HEK293 (cell line): ENCODE results near the gene SLC8A1.

ENCODE experiments used
- CTCF ChIA-PET: fragments of 350-600 bp; formaldehyde crosslinking; extraction: SDS; loops from one replicate; lab custom pipeline; 2021; ENCODE audit warnings: antibody characterized with exemption; lab: Yijun Ruan, JAX
- POLR2A ChIA-PET: fragments of 300-600 bp; formaldehyde crosslinking; extraction: SDS; loops from one replicate; lab custom pipeline; 2020; ENCODE audit warnings: antibody characterized with exemption, inconsistent platforms; lab: Yijun Ruan, JAX
- H3K27ac ChIP-seq: fragments of 200-500 bp; sonication (Bioruptor generic); 2 replicates; pipeline ENCODE4 v1.5.1; 2014; ENCODE audit warnings: low read depth, low read length, control low read depth, inconsistent platforms; ENCODE audit errors: extremely low read depth
- H3K36me3 ChIP-seq, 2 experiments: fragments of 200-500 bp in 1 of 2; sonication (Bioruptor generic) in 1 of 2; 1 replicate in 1 of 2; 2 replicates in 1 of 2; pipeline ENCODE4 v1.5.1; 2014 to 2017; ENCODE audit warnings: inconsistent platforms in 2 of 2, low read length in 2 of 2; ENCODE audit not compliant: control insufficient read depth in 2 of 2, insufficient read depth in 1 of 2
- H3K4me1 ChIP-seq: fragments of 200-500 bp; sonication (Bioruptor generic); 2 replicates; pipeline ENCODE4 v1.5.1; 2014; ENCODE audit warnings: mild to moderate bottlenecking, low read length, inconsistent platforms; ENCODE audit not compliant: control insufficient read depth, insufficient read depth
- H3K4me3 ChIP-seq: 2 replicates; pipeline ENCODE4 v1.5.1; 2011; ENCODE audit warnings: low read depth, mild to moderate bottlenecking, control low read depth, low read length, moderate library complexity
- H3K9me3 ChIP-seq: fragments of 200-500 bp; sonication (Bioruptor generic); 2 replicates; pipeline ENCODE4 v1.5.1; 2014; ENCODE audit warnings: low read depth, low read length, inconsistent platforms; ENCODE audit not compliant: control insufficient read depth, insufficient read depth
- BCL11A ChIP-seq: fragments of 450-650 bp; formaldehyde crosslinking; IDR thresholded peaks from 2 replicates; pipeline ENCODE4 v1.5.1; 2016; ENCODE audit warnings: low read depth, missing biosample characterization, missing genetic modification characterization
- GLIS1 ChIP-seq: fragments of 450-650 bp; formaldehyde crosslinking; IDR thresholded peaks from 2 replicates; pipeline ENCODE4 v1.5.1; 2016; ENCODE audit warnings: missing biosample characterization, missing genetic modification characterization
- HOXC10 ChIP-seq: sonication (generic); formaldehyde crosslinking; IDR thresholded peaks from 2 replicates; pipeline ENCODE4 v1.8.1; 2023; ENCODE audit warnings: mild to moderate bottlenecking, missing genetic modification reagents
- MYNN ChIP-seq: fragments of 450-650 bp; formaldehyde crosslinking; IDR thresholded peaks from 2 replicates; pipeline ENCODE4 v1.5.1; 2016; ENCODE audit warnings: missing biosample characterization, missing genetic modification characterization, borderline replicate concordance
- MZF1 ChIP-seq: fragments of 450-650 bp; formaldehyde crosslinking; IDR thresholded peaks from 2 replicates; pipeline ENCODE4 v1.5.1; 2017; ENCODE audit warnings: missing biosample characterization, missing genetic modification characterization, borderline replicate concordance
- SP2 ChIP-seq: fragments of 450-650 bp; formaldehyde crosslinking; IDR thresholded peaks from 2 replicates; pipeline ENCODE4 v1.5.1; 2016; ENCODE audit warnings: missing biosample characterization, missing genetic modification characterization
- YY2 ChIP-seq: fragments of 450-650 bp; formaldehyde crosslinking; IDR thresholded peaks from 2 replicates; pipeline ENCODE4 v1.5.1; 2016; ENCODE audit warnings: missing biosample characterization, missing genetic modification characterization
- ZBTB20 ChIP-seq: fragments of 450-650 bp; formaldehyde crosslinking; IDR thresholded peaks from 2 replicates; pipeline ENCODE4 v1.5.1; 2016; ENCODE audit warnings: missing biosample characterization, missing genetic modification characterization
- ZNF23 ChIP-seq: fragments of 450-650 bp; formaldehyde crosslinking; IDR thresholded peaks from 2 replicates; pipeline ENCODE4 v1.5.1; 2016; ENCODE audit warnings: missing biosample characterization, missing genetic modification characterization, borderline replicate concordance
- ZNF24 ChIP-seq: fragments of 450-650 bp; formaldehyde crosslinking; IDR thresholded peaks from 2 replicates; pipeline ENCODE4 v1.5.1; 2016; ENCODE audit warnings: missing biosample characterization, missing genetic modification characterization
- ZNF266 ChIP-seq: fragments of 450-650 bp; formaldehyde crosslinking; IDR thresholded peaks from 2 replicates; pipeline ENCODE4 v1.5.1; 2016; ENCODE audit warnings: missing biosample characterization, missing genetic modification characterization, low read depth
- ZNF473 ChIP-seq: fragments of 450-650 bp; formaldehyde crosslinking; IDR thresholded peaks from 2 replicates; pipeline ENCODE4 v1.5.1; 2017; ENCODE audit warnings: missing biosample characterization, missing genetic modification characterization
- ZNF514 ChIP-seq: fragments of 450-650 bp; formaldehyde crosslinking; IDR thresholded peaks from 2 replicates; pipeline ENCODE4 v1.5.1; 2016; ENCODE audit warnings: missing biosample characterization, missing genetic modification characterization
- ZNF521 ChIP-seq: fragments of 450-650 bp; formaldehyde crosslinking; IDR thresholded peaks from 2 replicates; pipeline ENCODE4 v1.5.1; 2017; ENCODE audit warnings: missing biosample characterization, mild to moderate bottlenecking, missing genetic modification characterization
- ZNF549 ChIP-seq: fragments of 450-650 bp; IDR thresholded peaks from 2 replicates; pipeline ENCODE4 v1.5.1; 2018; ENCODE audit warnings: missing biosample characterization, missing genetic modification characterization, mild to moderate bottlenecking, inconsistent platforms, moderate library complexity
- ZNF623 ChIP-seq: fragments of 450-650 bp; formaldehyde crosslinking; IDR thresholded peaks from 2 replicates; pipeline ENCODE4 v1.5.1; 2016; ENCODE audit warnings: missing biosample characterization, missing genetic modification characterization
- ZNF701 ChIP-seq: fragments of 450-650 bp; formaldehyde crosslinking; IDR thresholded peaks from 2 replicates; pipeline ENCODE4 v1.5.1; 2016; ENCODE audit warnings: missing biosample characterization, missing genetic modification characterization
- TF ChIP-seq, protein P1 (sequence below): fragments of 450-650 bp; formaldehyde crosslinking; IDR thresholded peaks from 2 replicates; pipeline ENCODE4 v1.5.1; 2016; ENCODE audit warnings: missing biosample characterization, missing genetic modification characterization
- TF ChIP-seq, protein P2 (sequence below): fragments of 450-650 bp; formaldehyde crosslinking; IDR thresholded peaks from 2 replicates; pipeline ENCODE4 v1.5.1; 2016; ENCODE audit warnings: missing biosample characterization, missing genetic modification characterization
- TF ChIP-seq, protein P3 (sequence below): fragments of 450-650 bp; formaldehyde crosslinking; IDR thresholded peaks from 2 replicates; pipeline ENCODE4 v1.5.1; 2016; ENCODE audit warnings: missing biosample characterization, missing genetic modification characterization
- TF ChIP-seq, protein P4 (sequence below): fragments of 450-650 bp; formaldehyde crosslinking; IDR thresholded peaks from 2 replicates; pipeline ENCODE4 v1.5.1; 2017; ENCODE audit warnings: missing biosample characterization, missing genetic modification characterization
- TF ChIP-seq, protein P5 (sequence below): fragments of 450-650 bp; formaldehyde crosslinking; IDR thresholded peaks from 2 replicates; pipeline ENCODE4 v1.5.1; 2016; ENCODE audit warnings: missing biosample characterization, missing genetic modification characterization, borderline replicate concordance
- TF ChIP-seq, protein P6 (sequence below): fragments of 450-650 bp; formaldehyde crosslinking; optimal IDR thresholded peaks from 2 replicates; pipeline ENCODE3; 2016; ENCODE audit warnings: missing biosample characterization, mild to moderate bottlenecking, missing genetic modification characterization

Gene SLC8A1

DNA sequence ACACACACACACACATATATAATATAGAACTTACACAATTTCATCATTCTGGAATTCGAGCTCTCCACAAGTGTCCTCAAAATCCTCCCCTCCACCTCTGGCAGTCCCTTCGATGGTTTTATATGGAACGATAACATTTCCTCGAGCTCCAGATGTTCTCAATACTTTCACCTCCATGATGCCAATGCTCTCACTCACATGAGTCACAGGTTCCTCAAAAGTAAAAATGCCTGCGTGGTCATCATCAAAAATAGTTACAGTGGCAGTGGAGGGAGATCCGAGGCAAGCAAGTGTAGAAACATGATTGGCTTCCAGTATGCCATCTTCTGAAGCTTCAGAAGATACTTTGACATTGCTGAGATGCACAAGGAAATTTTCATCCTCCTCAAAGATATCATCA lies 23.5 kb downstream of the SLC8A1 start:
- POLR2A ChIA-PET: no interaction called here
- CTCF ChIA-PET: interaction anchor here (0.7 kb wide), 1 partner anchor 20 kb away, joined by 3 read pairs; no protein-coding TSS in a partner anchor
- H3K9me3 ChIP-seq: no peaks in the 10 kb centered on the region
- H3K36me3 ChIP-seq: no peaks in the 10 kb centered on the region
- H3K27ac ChIP-seq: no peak overlapping the region
- TF ChIP-seq, protein P1, sequence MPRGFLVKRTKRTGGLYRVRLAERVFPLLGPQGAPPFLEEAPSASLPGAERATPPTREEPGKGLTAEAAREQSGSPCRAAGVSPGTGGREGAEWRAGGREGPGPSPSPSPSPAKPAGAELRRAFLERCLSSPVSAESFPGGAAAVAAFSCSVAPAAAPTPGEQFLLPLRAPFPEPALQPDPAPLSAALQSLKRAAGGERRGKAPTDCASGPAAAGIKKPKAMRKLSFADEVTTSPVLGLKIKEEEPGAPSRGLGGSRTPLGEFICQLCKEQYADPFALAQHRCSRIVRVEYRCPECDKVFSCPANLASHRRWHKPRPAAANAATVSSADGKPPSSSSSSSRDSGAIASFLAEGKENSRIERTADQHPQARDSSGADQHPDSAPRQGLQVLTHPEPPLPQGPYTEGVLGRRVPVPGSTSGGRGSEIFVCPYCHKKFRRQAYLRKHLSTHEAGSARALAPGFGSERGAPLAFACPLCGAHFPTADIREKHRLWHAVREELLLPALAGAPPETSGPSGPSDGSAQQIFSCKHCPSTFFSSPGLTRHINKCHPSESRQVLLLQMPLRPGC (tag by site-specific recombination): no peak
- TF ChIP-seq ZNF701 (tag by site-specific recombination): no peak
- TF ChIP-seq ZNF514 (tag by site-specific recombination): no peak
- TF ChIP-seq, protein P2, sequence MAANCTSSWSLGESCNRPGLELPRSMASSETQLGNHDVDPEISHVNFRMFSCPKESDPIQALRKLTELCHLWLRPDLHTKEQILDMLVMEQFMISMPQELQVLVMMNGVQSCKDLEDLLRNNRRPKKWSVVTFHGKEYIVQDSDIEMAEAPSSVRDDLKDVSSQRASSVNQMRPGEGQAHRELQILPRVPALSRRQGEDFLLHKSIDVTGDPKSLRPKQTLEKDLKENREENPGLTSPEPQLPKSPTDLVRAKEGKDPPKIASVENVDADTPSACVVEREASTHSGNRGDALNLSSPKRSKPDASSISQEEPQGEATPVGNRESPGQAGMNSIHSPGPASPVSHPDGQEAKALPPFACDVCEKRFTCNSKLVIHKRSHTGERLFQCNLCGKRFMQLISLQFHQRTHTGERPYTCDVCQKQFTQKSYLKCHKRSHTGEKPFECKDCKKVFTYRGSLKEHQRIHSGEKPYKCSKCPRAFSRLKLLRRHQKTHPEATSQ (tag by site-specific recombination): no peak
- TF ChIP-seq BCL11A (tag by site-specific recombination): no peak
- TF ChIP-seq ZNF623 (tag by site-specific recombination): no peak
- no peak overlapping the region for H3K4me3 ChIP-seq
- no peaks in the 10 kb centered on the region for H3K4me1 ChIP-seq

DNA sequence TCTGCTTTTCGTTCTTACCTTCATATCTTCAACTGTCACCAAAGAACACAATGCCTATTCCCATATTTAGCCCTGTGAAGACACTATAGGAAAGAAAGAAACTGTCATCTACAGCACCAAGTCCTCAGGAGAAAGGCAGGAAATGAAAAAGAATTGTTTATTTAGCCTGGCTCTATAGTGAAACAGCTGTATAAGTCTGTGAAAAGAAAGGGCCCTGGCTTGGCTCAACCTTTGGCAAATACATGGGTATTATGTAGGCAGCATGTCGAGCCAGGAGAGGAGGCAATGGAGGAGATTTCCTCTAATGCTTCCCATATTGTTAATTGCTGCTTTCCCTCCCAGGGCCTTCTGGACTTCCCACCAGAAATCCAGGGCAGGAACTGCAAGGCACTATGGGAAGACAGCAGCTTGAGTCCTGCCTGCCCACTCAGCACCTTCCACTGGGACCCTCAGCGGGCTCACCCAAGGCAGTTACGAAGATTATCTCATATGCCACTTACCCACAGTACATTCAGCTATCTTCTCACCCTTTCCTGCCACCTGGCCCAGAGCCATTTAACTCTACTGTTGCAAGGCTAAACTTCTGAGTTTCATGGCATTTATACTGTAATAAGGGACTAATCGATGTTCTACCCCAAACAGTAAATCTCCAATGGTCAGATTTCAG lies 30.1 kb downstream of the SLC8A1 start:
- H3K4me1 ChIP-seq: no peaks in the 10 kb centered on the region
- no peak overlapping the region for H3K27ac ChIP-seq
- ChIA-PET POLR2A (no interaction called here), CTCF (no interaction called here)
- H3K36me3 ChIP-seq: no peaks in the 10 kb centered on the region
- H3K4me3 ChIP-seq: no peak overlapping the region
- H3K9me3 ChIP-seq: no peaks in the 10 kb centered on the region
- TF ChIP-seq, protein P3, sequence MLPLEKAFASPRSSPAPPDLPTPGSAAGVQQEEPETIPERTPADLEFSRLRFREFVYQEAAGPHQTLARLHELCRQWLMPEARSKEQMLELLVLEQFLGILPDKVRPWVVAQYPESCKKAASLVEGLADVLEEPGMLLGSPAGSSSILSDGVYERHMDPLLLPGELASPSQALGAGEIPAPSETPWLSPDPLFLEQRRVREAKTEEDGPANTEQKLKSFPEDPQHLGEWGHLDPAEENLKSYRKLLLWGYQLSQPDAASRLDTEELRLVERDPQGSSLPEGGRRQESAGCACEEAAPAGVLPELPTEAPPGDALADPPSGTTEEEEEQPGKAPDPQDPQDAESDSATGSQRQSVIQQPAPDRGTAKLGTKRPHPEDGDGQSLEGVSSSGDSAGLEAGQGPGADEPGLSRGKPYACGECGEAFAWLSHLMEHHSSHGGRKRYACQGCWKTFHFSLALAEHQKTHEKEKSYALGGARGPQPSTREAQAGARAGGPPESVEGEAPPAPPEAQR (tag by site-specific recombination): no peak
- TF ChIP-seq ZBTB20 (tag by site-specific recombination) (no peak), ZNF266 (no peak), SP2 (no peak), ZNF473 (tag by site-specific recombination) (no peak), YY2 (tag by site-specific recombination) (no peak), MYNN (tag by site-specific recombination) (no peak), GLIS1 (tag by site-specific recombination) (no peak), ZNF24 (tag by site-specific recombination) (no peak), ZNF521 (tag by site-specific recombination) (no peak), HOXC10 (CRISPR knock-in tag) (no peak), ZNF23 (tag by site-specific recombination) (no peak), MZF1 (tag by site-specific recombination) (no peak), ZNF549 (tag by site-specific recombination) (no peak)
- TF ChIP-seq, protein P4, sequence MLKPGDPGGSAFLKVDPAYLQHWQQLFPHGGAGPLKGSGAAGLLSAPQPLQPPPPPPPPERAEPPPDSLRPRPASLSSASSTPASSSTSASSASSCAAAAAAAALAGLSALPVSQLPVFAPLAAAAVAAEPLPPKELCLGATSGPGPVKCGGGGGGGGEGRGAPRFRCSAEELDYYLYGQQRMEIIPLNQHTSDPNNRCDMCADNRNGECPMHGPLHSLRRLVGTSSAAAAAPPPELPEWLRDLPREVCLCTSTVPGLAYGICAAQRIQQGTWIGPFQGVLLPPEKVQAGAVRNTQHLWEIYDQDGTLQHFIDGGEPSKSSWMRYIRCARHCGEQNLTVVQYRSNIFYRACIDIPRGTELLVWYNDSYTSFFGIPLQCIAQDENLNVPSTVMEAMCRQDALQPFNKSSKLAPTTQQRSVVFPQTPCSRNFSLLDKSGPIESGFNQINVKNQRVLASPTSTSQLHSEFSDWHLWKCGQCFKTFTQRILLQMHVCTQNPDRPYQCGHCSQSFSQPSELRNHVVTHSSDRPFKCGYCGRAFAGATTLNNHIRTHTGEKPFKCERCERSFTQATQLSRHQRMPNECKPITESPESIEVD (tag by site-specific recombination): no peak
- TF ChIP-seq, protein P5, sequence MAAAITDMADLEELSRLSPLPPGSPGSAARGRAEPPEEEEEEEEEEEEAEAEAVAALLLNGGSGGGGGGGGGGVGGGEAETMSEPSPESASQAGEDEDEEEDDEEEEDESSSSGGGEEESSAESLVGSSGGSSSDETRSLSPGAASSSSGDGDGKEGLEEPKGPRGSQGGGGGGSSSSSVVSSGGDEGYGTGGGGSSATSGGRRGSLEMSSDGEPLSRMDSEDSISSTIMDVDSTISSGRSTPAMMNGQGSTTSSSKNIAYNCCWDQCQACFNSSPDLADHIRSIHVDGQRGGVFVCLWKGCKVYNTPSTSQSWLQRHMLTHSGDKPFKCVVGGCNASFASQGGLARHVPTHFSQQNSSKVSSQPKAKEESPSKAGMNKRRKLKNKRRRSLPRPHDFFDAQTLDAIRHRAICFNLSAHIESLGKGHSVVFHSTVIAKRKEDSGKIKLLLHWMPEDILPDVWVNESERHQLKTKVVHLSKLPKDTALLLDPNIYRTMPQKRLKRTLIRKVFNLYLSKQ (tag by site-specific recombination): no peak
- TF ChIP-seq, protein P6, sequence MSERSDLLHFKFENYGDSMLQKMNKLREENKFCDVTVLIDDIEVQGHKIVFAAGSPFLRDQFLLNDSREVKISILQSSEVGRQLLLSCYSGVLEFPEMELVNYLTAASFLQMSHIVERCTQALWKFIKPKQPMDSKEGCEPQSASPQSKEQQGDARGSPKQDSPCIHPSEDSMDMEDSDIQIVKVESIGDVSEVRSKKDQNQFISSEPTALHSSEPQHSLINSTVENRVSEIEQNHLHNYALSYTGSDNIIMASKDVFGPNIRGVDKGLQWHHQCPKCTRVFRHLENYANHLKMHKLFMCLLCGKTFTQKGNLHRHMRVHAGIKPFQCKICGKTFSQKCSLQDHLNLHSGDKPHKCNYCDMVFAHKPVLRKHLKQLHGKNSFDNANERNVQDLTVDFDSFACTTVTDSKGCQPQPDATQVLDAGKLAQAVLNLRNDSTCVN (tag by site-specific recombination): no peak
